Measurements from ENCODE around the gene CSE1L.

CSE1L gene, protein sequence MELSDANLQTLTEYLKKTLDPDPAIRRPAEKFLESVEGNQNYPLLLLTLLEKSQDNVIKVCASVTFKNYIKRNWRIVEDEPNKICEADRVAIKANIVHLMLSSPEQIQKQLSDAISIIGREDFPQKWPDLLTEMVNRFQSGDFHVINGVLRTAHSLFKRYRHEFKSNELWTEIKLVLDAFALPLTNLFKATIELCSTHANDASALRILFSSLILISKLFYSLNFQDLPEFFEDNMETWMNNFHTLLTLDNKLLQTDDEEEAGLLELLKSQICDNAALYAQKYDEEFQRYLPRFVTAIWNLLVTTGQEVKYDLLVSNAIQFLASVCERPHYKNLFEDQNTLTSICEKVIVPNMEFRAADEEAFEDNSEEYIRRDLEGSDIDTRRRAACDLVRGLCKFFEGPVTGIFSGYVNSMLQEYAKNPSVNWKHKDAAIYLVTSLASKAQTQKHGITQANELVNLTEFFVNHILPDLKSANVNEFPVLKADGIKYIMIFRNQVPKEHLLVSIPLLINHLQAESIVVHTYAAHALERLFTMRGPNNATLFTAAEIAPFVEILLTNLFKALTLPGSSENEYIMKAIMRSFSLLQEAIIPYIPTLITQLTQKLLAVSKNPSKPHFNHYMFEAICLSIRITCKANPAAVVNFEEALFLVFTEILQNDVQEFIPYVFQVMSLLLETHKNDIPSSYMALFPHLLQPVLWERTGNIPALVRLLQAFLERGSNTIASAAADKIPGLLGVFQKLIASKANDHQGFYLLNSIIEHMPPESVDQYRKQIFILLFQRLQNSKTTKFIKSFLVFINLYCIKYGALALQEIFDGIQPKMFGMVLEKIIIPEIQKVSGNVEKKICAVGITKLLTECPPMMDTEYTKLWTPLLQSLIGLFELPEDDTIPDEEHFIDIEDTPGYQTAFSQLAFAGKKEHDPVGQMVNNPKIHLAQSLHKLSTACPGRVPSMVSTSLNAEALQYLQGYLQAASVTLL

DNA sequence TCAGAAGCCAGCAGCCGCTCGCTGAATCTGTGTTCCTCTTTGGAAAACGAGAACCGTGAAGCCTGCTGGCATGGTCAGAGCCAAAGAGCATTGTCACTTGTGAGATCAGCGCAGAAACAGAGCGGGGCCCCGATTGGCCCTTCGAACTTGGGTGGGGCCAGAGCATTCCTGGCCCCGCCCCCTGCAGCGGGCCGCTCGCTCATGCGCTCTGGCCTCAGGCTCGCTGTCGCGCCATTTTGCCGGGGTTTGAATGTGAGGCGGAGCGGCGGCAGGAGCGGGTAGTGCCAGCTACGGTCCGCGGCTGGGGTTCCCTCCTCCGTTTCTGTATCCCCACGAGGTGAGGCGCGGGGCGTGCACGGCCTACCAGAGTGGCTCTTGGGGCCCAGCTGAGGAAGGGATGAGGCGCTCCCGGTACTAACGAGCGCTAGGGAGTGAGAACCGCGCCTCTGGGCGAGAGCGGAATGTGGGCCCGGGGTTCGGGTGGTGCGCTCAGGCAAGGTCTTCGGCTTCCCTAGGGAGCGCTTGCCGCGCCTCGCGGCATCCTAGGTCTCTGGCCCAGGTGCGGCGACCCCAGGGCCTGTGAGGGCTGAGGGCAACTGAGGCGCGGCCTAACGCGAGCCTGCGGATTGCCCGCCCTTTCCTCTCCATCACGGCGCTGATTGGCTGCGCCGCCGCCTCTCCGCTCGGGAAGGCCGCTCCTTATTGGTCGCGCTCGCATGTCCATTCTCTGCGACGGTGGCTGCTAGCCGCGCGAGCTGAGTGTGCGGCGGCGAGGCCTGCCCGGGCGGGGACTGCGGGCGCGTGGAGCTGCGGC lies at the start of gene CSE1L:
Gene CSE1L (plus strand): TSS at position 226 of the 814 bp plus-strand sequence. CDS start 12,152 bp downstream, outside the sequence.
- peak within 1 kb of the TSS; percentile 97 for H3K4me3 ChIP-seq (ENCODE audit: low read length)
- TF ChIP-seq, protein P1, sequence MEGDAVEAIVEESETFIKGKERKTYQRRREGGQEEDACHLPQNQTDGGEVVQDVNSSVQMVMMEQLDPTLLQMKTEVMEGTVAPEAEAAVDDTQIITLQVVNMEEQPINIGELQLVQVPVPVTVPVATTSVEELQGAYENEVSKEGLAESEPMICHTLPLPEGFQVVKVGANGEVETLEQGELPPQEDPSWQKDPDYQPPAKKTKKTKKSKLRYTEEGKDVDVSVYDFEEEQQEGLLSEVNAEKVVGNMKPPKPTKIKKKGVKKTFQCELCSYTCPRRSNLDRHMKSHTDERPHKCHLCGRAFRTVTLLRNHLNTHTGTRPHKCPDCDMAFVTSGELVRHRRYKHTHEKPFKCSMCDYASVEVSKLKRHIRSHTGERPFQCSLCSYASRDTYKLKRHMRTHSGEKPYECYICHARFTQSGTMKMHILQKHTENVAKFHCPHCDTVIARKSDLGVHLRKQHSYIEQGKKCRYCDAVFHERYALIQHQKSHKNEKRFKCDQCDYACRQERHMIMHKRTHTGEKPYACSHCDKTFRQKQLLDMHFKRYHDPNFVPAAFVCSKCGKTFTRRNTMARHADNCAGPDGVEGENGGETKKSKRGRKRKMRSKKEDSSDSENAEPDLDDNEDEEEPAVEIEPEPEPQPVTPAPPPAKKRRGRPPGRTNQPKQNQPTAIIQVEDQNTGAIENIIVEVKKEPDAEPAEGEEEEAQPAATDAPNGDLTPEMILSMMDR (conservative IDR thresholded peaks at IDR 0.05; ENCODE audit: low read depth, low read length): no peak
- DNase-seq (ENCODE audit: low read depth): peak; percentile 73

DNA sequence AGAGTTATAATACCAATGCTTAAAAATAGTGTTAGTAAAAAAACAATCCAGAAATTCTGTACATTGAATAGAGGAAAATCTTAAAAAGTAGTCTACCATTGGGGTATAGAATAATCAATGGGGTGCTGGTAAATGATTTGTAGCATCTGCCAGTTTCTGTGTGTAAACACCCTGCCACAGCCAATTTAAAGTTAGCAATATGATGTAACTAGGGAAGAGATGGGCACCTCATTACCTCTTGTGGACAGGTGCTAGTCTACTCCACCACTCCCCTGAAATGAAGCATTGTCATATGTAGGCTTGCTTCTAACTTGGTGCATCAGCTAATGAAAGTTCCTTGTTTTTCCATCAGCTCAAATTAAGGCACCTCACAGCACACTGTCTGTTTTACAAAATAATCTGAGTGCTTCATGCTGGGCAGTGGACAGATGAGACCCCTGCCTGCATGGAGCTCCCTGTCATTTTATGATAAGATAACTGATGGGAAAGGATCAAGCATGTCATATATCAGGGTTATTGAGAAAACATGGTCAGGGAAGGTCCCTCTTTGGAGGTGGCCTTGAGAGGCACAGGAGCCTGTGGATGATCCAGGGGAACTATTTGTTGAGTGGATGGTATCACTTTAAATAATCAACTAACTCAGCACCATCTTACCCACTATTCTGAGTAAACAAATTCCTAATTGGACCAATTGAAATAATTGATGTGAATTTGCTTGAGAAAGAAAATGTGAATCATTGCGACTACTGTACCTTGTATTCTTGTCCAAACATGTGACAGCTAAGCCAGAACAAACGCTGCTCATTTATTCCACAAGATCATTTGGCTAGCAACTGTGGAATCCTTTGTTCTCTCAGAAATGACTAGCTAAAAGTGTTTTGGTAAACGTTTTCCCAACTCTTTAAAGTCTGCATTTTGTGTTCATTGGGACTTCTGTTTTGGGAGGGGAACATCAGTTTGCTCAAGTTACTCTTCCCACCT lies 45.9 kb upstream of the CSE1L start:
- DNase-seq (ENCODE audit: low read depth): no peak
- no peak overlapping the region for H3K4me3 ChIP-seq (ENCODE audit: low read length)
- TF ChIP-seq, protein P1 (conservative IDR thresholded peaks at IDR 0.05; ENCODE audit: low read depth, low read length): no peak

DNA sequence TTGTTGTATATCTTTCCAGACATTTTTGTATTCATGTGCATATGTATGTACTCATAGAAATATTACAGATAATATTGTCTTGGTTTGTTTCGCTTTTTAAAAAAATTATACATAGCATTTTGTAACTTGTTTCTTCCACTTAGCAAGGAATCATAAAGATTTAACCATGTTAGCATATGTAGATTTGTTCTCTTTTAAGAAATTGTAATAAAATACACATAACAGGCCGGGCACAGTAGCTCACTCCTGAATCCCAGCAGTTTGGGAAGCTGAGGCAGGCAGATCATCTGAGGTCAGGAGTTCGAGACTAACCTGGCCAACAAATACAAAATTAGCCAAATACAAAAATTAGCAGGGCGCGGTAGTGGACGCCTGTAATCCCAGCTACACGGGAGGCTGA lies 44.4 kb upstream of the CSE1L start:
- H3K4me3 ChIP-seq (ENCODE audit: low read length): no peak overlapping the region
- TF ChIP-seq, protein P1 (conservative IDR thresholded peaks at IDR 0.05; ENCODE audit: low read depth, low read length): no peak
- no peak for DNase-seq (ENCODE audit: low read depth)

DNA sequence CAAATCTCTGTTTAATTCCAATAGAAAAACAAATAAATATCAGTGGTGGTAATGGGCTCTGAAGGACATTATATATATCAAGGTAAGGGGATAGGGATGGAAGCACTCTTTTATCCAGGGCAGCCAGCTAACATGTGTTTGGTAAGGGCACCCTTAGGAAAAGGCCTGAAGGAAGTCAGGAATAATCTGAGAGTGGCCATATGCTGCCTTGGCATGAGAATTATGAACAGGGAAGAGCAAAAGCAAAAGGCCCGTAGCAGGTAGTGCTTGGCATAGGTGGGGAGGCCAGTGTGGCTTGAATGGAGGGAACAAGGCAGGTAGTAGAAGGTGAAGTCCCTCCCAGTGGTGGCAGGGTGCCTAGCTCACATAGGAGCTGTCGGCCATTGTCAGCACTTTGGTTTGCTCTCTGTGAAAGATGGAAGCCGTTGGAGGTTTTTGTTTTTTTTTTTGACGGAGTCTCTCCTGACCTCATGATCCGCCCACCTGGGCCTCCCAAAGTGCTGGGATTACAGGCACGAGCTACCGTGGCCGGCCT lies 39.6 kb upstream of the CSE1L start:
- TF ChIP-seq, protein P1 (conservative IDR thresholded peaks at IDR 0.05; ENCODE audit: low read depth, low read length): no peak
- H3K4me3 ChIP-seq (ENCODE audit: low read length): no peak overlapping the region
- DNase-seq (ENCODE audit: low read depth): no peak

DNA sequence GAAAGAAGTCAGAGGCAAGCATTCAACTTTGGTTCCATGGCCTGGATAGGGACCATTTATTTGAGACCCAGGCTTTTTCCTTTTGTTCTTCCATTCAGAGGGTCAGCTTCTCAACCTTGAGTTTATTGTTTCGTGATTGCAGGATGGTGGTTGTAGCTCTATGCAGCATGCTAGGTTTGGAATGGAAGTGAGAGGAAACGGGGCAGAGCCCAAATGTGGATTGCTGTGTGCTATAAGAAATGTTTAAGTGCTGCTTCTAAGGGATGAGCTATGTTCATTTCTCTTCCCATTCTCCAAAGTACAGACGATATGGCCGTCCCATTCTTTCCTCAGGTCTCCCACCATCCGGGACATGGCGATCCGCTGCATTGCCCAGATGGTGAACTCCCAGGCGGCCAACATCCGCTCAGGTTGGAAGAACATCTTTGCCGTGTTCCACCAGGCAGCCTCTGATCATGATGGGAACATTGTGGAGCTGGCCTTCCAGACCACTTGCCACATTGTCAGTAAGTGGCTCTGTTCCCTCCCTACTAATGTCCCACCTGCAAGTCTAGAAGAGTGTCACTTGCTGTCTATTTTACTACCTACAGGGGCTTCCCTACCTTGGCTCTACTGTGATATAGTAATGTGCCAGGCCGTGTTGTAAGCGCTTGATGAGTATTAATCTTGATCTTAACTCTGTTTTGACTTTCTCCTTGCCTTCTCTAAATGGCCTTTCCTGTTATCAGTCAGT lies 36.0 kb upstream of the CSE1L start:
- TF ChIP-seq, protein P1 (conservative IDR thresholded peaks at IDR 0.05; ENCODE audit: low read depth, low read length): no peak
- no peak overlapping the region for H3K4me3 ChIP-seq (ENCODE audit: low read length)
- DNase-seq (ENCODE audit: low read depth): no peak

Data from retinal pigment epithelial cell (primary cell).